ENCODE results near the gene ACSS2.

Gene ACSS2

DNA sequence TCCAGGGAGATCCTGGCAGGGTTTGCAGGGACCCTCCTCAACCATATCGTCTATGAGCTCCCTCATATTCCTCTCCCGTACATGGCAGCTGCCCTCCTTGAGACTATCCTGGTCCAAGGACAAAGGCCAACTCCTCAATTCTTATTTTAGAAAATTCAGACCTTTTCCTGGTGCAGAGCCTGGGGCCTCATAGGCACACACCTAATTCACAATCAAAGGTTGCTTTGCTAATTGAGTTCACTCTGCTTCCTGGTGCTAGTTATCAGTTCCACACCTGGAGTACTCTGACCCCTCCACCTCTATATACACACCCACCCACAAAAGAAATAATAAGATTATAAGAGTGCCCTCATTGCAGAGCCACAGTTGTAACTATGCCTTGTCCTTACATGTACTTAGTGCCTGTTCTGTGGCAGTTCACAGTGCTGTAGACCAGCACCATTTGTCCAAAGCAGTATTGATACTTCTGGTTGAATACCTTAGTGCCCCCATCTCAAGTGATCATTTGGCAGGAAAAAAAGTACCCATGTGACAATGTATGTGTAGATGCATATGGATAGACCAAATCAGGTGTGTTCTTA lies 40.5 kb downstream of the ACSS2 start:
- TF ChIP-seq CTCF (IDR thresholded peaks at IDR 0.05; ENCODE audit: low read depth, low read length): no peak
- H3K4me3 ChIP-seq (ENCODE audit: low read depth, low read length): no peak overlapping the region

DNA sequence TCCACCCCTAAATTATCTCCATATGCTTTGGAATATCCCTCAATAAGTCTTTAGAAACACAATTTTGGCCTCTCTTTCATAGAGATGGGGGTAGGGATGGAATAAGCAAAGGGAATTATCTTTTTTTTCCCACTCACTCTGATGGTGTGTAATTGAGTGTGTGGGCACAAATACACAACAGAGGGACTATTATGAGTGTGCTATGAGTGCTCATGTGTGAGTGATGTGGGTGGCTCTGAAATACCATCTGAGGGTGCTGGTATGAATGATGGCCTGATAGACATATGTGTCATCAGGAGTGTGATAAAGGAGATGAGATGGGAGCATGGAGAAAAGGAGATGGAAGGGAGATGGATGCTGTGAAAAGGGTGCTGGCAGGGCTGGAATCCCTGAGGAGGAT lies 43.6 kb downstream of the ACSS2 start:
- no peak for TF ChIP-seq CTCF (IDR thresholded peaks at IDR 0.05; ENCODE audit: low read depth, low read length)
- H3K4me3 ChIP-seq (ENCODE audit: low read depth, low read length): no peak overlapping the region

GRCh38 chr20:34921436-34921835 lies 45.0 kb downstream of the ACSS2 start:
- no peak for TF ChIP-seq CTCF (IDR thresholded peaks at IDR 0.05; ENCODE audit: low read depth, low read length)
- no peak overlapping the region for H3K4me3 ChIP-seq (ENCODE audit: low read depth, low read length)

DNA sequence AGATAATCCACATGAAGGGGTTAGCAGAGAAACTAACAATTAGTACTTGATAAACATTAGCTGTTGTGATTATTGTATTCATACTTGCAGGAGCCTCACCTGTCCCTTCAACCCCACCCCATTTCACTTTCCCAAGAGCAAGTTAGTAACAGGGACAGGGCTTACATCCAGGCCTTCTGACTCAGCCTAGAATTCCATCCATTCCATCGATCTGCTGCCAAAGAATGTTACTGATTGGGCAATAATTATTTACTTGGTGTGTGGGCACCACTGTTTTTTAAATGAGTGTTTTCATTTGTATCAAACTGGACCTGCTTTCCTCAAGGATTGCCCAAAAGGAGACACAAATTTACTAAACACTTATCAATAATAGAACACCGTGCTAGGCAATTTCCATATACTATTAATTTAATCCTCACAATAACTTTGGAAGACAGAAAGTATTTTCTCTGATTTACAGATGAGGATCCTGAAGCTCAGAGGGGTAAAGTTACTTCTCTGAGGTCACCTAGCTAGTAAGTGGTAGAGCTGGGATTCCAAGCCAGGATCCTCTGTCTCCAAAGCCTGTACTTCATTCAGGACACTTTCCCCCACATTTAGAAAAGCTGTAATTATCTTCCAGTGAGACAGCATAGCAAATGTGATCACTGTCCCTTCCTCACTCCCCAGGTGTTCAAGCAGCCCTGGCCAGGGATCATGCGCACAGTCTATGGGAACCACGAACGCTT lies 46.4 kb downstream of the ACSS2 start:
- TF ChIP-seq CTCF (IDR thresholded peaks at IDR 0.05; ENCODE audit: low read depth, low read length): no peak
- no peak overlapping the region for H3K4me3 ChIP-seq (ENCODE audit: low read depth, low read length)

GRCh38 chr20:34923414-34923813 lies 47.0 kb downstream of the ACSS2 start:
- no peak overlapping the region for H3K4me3 ChIP-seq (ENCODE audit: low read depth, low read length)
- TF ChIP-seq CTCF (IDR thresholded peaks at IDR 0.05; ENCODE audit: low read depth, low read length): no peak

- no peak for TF ChIP-seq CTCF (IDR thresholded peaks at IDR 0.05; ENCODE audit: low read depth, low read length)
- H3K4me3 ChIP-seq (ENCODE audit: low read depth, low read length): no peak overlapping the region
Observed at GRCh38 chr20:34925341-34925740, 48.9 kb downstream of the ACSS2 start.

DNA sequence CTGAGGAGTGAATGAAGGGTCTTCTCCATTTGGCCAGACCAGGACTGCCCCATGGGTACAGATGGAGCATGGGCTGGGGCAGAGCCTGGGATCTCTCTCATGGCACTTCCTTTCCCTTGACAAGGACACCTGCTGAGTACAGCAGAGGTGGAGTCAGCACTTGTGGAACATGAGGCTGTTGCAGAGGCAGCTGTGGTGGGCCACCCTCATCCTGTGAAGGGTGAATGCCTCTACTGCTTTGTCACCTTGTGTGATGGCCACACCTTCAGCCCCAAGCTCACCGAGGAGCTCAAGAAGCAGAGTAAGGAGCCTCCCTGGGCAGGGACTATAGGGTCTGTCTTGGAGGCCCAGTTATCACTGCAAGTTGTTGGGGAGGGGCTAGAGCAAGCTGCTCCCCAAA lies 49.6 kb downstream of the ACSS2 start:
- no peak for TF ChIP-seq CTCF (IDR thresholded peaks at IDR 0.05; ENCODE audit: low read depth, low read length)

More for the DNA sequence above, 49.6 kb downstream of the ACSS2 start:
- no peak overlapping the region for H3K4me3 ChIP-seq (ENCODE audit: low read depth, low read length)

Measured in WI38 (cell line).